ENCODE measurements around the gene NDUFS1. TPM values are rescaled to one million over a fixed set of nuclear protein-coding genes. Genes with fewer than 3 reads are reported as not detected.
"Not testable (repeated sequence)": the region's sequence is repeated elsewhere in the genome, so short reads cannot be mapped to it uniquely, and the experiment has no call there.

Gene NDUFS1
- polyA plus RNA-seq, 6 donors from 2014 or later = 26.3 to 35.4 (median 29.9) TPM

- H3K4me1 Mint-ChIP-seq; H3K4me3 Mint-ChIP-seq; ATAC-seq (ENCODE audit: low read depth in 2 of 2); H3K9me3 Mint-ChIP-seq; H3K27ac Mint-ChIP-seq; H3K36me3 Mint-ChIP-seq; DNase-seq: not testable (repeated sequence)
- H3K27me3 Mint-ChIP-seq = peaks cover 8 to 11% (median 8%) of the 10 kb centered on the region in 3 donors
Measured at GRCh38 chr2:206181526-206181925, 22.3 kb upstream of the NDUFS1 start.

GRCh38 chr2:206176901-206177300 is 17.7 kb upstream of the NDUFS1 start:
- no peak for DNase-seq
- H3K27me3 Mint-ChIP-seq = peaks cover 0 to 6% (median 0%) of the 10 kb centered on the region in 3 donors
- H3K9me3 Mint-ChIP-seq = no peaks in the 10 kb centered on the region
- H3K4me1 Mint-ChIP-seq = no peaks in the 10 kb centered on the region
- no peak overlapping the region for H3K4me3 Mint-ChIP-seq
- no peaks in the 10 kb centered on the region for H3K36me3 Mint-ChIP-seq
- ATAC-seq (ENCODE audit: low read depth in 2 of 2) = no peak
- H3K27ac Mint-ChIP-seq = no peak overlapping the region

- Mint-ChIP-seq H3K36me3 (no peaks in the 10 kb centered on the region), H3K4me1 (no peaks in the 10 kb centered on the region), H3K27ac (no peak overlapping the region), H3K9me3 (no peaks in the 10 kb centered on the region), H3K4me3 (no peak overlapping the region), H3K27me3 (peaks cover 0 to 6% (median 0%) of the 10 kb centered on the region in 3 donors)
- ATAC-seq (ENCODE audit: low read depth in 2 of 2) (no peak), DNase-seq (no peak)
Measured at GRCh38 chr2:206176121-206176520, 16.9 kb upstream of the NDUFS1 start.

- H3K27ac Mint-ChIP-seq = no peak overlapping the region
- H3K36me3 Mint-ChIP-seq = peaks cover 0 to 13% of the 10 kb centered on the region in 2 donors
- DNase-seq = no peak
- no peak for ATAC-seq (ENCODE audit: low read depth in 2 of 2)
- peaks cover 0 to 6% (median 0%) of the 10 kb centered on the region in 3 donors for H3K27me3 Mint-ChIP-seq
- H3K9me3 Mint-ChIP-seq = peaks cover 0 to 4% (median 0%) of the 10 kb centered on the region in 7 donors
- no peaks in the 10 kb centered on the region for H3K4me1 Mint-ChIP-seq
- no peak overlapping the region for H3K4me3 Mint-ChIP-seq
Measured at GRCh38 chr2:206173147-206173546, 13.9 kb upstream of the NDUFS1 start.

- H3K27ac Mint-ChIP-seq; H3K4me1 Mint-ChIP-seq; H3K4me3 Mint-ChIP-seq; DNase-seq; ATAC-seq (ENCODE audit: low read depth in 2 of 2); H3K9me3 Mint-ChIP-seq; H3K27me3 Mint-ChIP-seq: not testable (repeated sequence)
- H3K36me3 Mint-ChIP-seq = peaks cover 0 to 19% of the 10 kb centered on the region in 2 donors
Measured at GRCh38 chr2:206171624-206172397, 12.6 kb upstream of the NDUFS1 start.

GRCh38 chr2:206168230-206168629 is 9.0 kb upstream of the NDUFS1 start:
- peaks cover 0 to 21% of the 10 kb centered on the region in 2 donors for H3K36me3 Mint-ChIP-seq
- H3K4me3 Mint-ChIP-seq; H3K27me3 Mint-ChIP-seq; H3K9me3 Mint-ChIP-seq; ATAC-seq (ENCODE audit: low read depth in 2 of 2); H3K27ac Mint-ChIP-seq; DNase-seq; H3K4me1 Mint-ChIP-seq: not testable (repeated sequence)

- Mint-ChIP-seq H3K27me3 (no peaks in the 10 kb centered on the region), H3K9me3 (peaks cover 0 to 3% (median 0%) of the 10 kb centered on the region in 7 donors), H3K36me3 (peaks cover 6 to 12% of the 10 kb centered on the region in 2 donors), H3K4me1 (peaks cover 11 to 29% (median 28%) of the 10 kb centered on the region in 3 donors), H3K27ac (peak overlapping the region in 1 of 6 donors; percentile 24), H3K4me3 (peak overlapping the region in 1 of 8 donors; percentile 53)
- DNase-seq (peak; percentile 23), ATAC-seq (ENCODE audit: low read depth in 2 of 2) (no peak)
Measured at GRCh38 chr2:206164261-206164862, 5.1 kb upstream of the NDUFS1 start.

- Mint-ChIP-seq H3K4me3 (peak overlapping the region in 2 of 8 donors; percentile 60 to 99), H3K9me3 (peaks cover 0 to under 1% (median 0%) of the 10 kb centered on the region in 7 donors), H3K4me1 (peaks cover 15 to 38% (median 37%) of the 10 kb centered on the region in 3 donors), H3K36me3 (peaks cover 6 to 16% of the 10 kb centered on the region in 2 donors), H3K27me3 (no peaks in the 10 kb centered on the region), H3K27ac (peak overlapping the region in 3 of 6 donors; percentile 50 to 82 (median 64))
- ATAC-seq (ENCODE audit: low read depth in 2 of 2) (no peak), DNase-seq (no peak)
Measured at GRCh38 chr2:206163251-206163880, 4.1 kb upstream of the NDUFS1 start.

GRCh38 chr2:206162401-206162800 is 3.2 kb upstream of the NDUFS1 start:
- not testable (repeated sequence) for ATAC-seq (ENCODE audit: low read depth in 2 of 2); DNase-seq; H3K9me3 Mint-ChIP-seq; H3K27ac Mint-ChIP-seq; H3K27me3 Mint-ChIP-seq
- H3K36me3 Mint-ChIP-seq = peaks cover 6 to 16% of the 10 kb centered on the region in 2 donors
- peaks cover 20 to 47% (median 43%) of the 10 kb centered on the region in 3 donors for H3K4me1 Mint-ChIP-seq
- peak overlapping the region in 1 of 8 donors; percentile 99 for H3K4me3 Mint-ChIP-seq

- Mint-ChIP-seq H3K4me3 (peak overlapping the region; percentile 93 to 100 (median 99)), H3K36me3 (peaks cover 6 to 8% of the 10 kb centered on the region in 2 donors), H3K9me3 (peaks cover 0 to 3% (median 0%) of the 10 kb centered on the region in 7 donors), H3K27me3 (no peaks in the 10 kb centered on the region), H3K4me1 (peaks cover 20 to 54% (median 51%) of the 10 kb centered on the region in 3 donors), H3K27ac (peak overlapping the region in 5 of 6 donors; percentile 40 to 99 (median 99))
- DNase-seq (no peak), ATAC-seq (ENCODE audit: low read depth in 2 of 2) (no peak)
Measured at GRCh38 chr2:206160807-206161179, 1.5 kb upstream of the NDUFS1 start.

- peaks cover 20 to 54% (median 53%) of the 10 kb centered on the region in 3 donors for H3K4me1 Mint-ChIP-seq
- no peak for DNase-seq
- peak in 1 of 2 donors; percentile 3 for ATAC-seq (ENCODE audit: low read depth in 2 of 2)
Measured at GRCh38 chr2:206160125-206160806, 1.0 kb upstream of the NDUFS1 start.

GRCh38 chr2:206158563-206159345 is 490 bp downstream of the NDUFS1 start:
- H3K27me3 Mint-ChIP-seq = no peaks in the 10 kb centered on the region
- DNase-seq = no peak
- H3K36me3 Mint-ChIP-seq = peaks cover 6 to 8% of the 10 kb centered on the region in 2 donors
- ATAC-seq (ENCODE audit: low read depth in 2 of 2) = peak in 1 of 2 donors; percentile 5
- peaks cover 24 to 59% (median 59%) of the 10 kb centered on the region in 3 donors for H3K4me1 Mint-ChIP-seq
- H3K4me3 Mint-ChIP-seq = peak overlapping the region; percentile 93 to 100 (median 99)
- H3K27ac Mint-ChIP-seq = peak overlapping the region; percentile 97 to 99 (median 99)
- peaks cover 0 to 3% (median 0%) of the 10 kb centered on the region in 7 donors for H3K9me3 Mint-ChIP-seq

More at GRCh38 chr2:206160125-206160806, 1.0 kb upstream of the NDUFS1 start:
- H3K27me3 Mint-ChIP-seq = no peaks in the 10 kb centered on the region
- peaks cover 6 to 8% of the 10 kb centered on the region in 2 donors for H3K36me3 Mint-ChIP-seq
- H3K4me3 Mint-ChIP-seq = peak overlapping the region; percentile 93 to 100 (median 99)
- peaks cover 0 to 3% (median 0%) of the 10 kb centered on the region in 7 donors for H3K9me3 Mint-ChIP-seq
- peak overlapping the region; percentile 97 to 99 (median 99) for H3K27ac Mint-ChIP-seq

Data from naive B cell (primary cell).